ENCODE results near the gene PEAR1.

PEAR1 gene

GRCh38 chr1:156963621-156964020, 70.1 kb downstream of the PEAR1 start:
- no peak for DNase-seq (ENCODE audit: low spot score)

GRCh38 chr1:156964441-156964840, 70.9 kb downstream of the PEAR1 start:
- DNase-seq (ENCODE audit: low spot score): no peak

Measured in hematopoietic multipotent progenitor cell treated with erythropoietin and hydrocortisone succinate and interleukin-3 and kit ligand, for 17 days (in vitro differentiated cells).